GOT3 (cell line): ENCODE data around the gene NRXN3.

Experiments
- DNase-seq: peaks from one replicate; lab custom pipeline; 2025; ENCODE audit warnings: mixed read lengths; lab: John Stamatoyannopoulos, UW

The NRXN3 gene

DNA sequence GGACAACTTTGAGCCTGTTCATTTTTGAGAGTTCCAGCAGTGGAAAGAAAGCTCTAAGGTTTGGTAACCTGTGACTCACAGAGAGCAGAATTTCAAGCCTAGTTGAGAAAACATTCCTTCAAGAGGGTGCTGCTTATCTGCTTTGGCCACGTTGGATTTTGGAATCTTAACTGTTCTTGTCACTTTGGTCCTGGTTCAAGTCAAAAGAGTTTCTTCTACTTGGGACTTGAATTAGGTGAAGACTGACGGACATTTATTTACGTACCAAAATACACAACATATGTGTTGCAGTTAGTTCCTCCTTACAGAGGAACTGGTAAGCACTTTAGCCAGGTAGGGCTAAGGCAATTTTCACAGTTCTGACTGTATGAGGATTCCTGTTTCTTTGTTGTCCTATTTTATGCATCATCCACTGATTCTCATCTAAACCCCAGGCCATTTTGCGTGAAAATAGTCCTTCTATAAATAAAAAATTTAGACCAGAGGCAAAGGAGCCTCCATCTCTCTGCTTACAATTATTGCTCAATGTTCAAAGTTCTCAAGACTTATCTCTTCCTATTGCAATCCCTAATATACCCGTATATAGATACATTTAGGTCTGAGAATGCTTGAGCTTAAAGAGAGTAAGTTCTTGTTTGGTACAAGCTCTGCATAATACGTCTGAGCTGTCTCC, 1460.3 kb downstream of the NRXN3 start:
- DNase-seq = no peak

DNA sequence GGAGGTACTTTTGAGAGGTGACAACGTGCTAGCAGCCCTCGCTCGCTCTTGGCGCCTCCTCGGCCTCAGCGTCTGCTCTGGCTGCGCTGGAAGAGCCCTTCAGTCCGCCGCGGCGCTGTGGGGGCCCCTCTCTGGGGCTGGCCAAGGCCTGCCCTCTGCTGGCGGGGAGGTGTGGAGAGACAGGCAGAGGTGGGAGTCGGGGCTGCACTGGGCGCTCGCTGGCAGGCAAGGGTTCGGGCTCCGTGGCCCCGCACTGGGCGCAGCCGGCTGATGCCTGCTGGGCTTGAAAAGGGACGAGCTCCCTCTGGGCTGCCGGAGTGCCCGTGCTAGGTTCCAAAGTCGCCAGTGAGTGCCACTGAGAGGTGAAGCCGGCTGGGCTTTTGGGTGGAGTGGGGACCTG, 1461.1 kb downstream of the NRXN3 start:
- DNase-seq = no peak

DNA sequence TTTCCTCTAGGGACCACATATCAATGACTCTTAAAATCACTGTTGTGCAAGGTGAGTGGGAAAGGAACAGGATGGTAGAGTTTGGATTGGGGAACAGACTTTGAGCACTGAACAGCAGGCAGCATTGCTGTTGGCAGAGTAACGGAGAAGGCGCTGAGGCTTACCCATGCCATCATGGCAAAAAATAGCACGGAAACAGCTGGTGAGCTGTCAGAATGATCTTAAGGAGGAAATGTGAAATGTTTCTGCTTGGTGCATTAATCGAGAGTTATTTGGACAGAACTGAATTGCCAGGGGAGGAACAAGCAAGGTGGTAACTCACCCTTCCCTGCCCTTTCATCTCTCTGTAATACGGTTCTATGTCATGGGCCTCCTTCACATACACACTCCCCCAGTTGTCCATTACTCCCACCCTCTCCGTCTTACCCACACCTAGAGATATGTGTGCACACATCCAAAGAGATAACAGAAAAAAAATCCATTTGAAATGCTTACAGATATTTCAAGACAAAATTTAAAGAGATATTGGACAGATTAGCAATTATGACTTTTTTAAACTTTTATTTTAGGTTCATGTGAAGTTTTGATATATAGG, 1468.6 kb downstream of the NRXN3 start:
- DNase-seq = no peak

DNA sequence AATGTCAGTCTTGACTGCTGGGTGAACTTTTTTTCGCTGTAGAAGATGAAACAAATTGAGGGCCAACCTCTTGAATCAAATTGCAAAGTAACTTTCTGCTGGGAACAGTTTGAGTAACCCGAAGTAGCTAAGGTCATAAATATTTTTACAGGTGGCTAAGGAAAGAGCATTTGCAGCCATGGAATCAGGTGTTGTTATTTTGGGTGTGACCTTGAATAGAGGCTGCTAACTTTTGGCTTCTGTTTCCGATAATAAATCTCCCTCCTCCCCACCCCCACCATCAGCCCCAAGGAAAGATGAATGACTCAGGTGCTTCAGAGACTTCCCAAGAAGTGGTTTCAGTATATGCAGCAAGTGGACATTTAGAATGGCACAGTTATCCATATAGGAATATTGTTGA, 1469.4 kb downstream of the NRXN3 start:
- DNase-seq = no peak

DNA sequence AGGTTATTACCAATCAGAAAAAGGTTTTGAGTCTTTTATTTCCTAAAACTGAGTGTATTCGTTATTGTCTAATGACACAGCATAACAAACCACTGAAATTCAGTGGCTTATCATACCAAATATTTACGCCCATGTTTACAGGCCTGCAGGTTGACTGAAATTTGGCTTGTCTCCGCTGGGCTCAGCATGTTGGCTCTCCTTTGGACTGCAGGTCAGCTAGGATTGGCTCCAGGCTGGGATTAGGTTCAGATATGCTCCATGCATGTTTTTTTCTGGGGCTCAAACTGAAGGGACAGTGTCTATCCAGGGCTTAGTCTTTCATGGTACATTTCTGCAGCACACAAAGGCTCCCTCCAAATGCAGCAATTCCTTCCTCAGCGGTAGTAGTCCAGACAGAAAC, 1471.2 kb downstream of the NRXN3 start:
- no peak for DNase-seq

DNA sequence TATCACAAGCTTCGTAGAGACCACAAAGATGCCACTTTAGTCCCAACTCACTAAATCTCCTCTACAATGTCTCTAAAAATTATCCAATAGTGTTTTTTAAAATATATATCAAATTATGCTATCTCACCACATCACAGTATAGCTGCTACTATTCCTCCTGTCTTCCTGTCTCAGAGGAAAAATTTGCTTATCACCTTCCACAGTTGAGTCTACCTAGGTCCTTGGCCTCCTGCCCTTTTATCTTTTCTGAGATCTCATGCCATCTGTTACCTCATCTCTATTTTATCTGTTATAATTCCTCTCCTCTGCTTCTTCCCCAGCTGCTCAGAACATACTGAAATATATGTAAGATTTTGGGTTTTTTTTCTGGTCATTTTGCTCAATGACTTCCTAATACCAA, 1473.0 kb downstream of the NRXN3 start:
- no peak for DNase-seq

DNA sequence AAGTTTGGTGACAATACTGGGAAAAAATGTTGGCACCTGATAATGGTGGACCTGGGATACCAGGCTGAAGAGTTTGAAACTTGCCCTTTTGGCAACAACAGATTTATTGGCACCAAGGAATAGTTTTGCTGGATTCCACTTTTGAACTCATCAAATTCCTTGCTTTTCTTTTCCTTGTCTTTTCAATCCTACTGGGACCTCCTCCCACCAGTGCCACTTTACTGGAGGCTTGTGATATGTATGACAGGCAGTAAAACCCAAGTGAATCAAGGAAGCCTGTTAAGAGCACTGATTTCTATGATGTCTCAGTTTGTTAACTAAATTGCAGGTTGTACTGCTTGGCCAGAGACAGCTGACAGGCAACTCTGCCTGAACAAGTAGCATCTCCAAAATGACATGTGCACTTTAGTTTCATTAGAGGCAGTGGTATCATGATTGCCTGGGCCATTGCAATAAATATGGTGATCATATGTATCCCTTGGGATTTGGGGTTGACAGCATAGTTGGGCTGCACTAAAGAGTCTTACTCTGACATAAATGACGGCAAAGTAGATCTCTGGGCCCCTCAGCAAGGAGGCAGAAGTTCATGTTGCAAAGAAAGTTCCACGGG, 1475.7 kb downstream of the NRXN3 start:
- DNase-seq = no peak

DNA sequence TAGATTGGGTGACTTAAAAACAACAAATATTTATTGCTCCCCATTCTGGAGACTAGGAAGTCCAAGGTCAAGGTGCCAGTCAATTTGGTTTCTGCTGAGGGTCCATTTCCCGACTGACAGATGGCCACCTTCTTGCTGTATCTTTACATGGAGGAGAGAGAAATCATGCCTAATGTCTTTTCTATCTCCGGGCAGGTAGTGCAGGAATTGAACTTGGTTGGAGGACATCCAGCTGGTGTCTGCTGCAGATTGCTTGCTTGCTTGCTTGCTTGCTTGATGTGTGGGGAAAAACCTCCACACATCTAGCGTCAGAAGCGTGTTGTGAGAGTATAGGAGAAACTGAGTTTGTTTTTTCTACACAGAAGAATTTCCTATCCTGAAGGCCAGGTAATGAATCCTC, 1479.7 kb downstream of the NRXN3 start:
- DNase-seq = no peak

GRCh38 chr14:79652513-79653307, 1482.5 kb downstream of the NRXN3 start:
- DNase-seq = no peak

DNA sequence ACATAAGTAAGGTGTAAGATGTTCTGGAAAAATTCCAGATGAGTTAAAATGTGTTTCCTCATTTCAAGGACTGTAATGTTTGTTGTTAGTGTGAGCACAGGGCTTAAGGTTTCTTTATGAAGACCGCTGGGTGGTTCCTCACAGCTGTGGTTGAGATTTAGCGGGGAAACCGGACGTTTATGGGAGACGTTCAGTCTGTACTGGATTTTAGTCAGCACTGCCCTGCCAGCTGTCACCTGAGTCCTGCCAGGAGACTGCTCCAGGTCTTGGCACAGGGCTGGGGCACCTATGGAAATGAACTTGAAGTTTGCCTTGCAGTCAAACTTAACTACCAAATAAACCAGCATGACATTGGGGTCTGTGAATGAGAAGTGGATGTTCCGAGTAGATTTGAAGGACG, 1485.9 kb downstream of the NRXN3 start:
- DNase-seq = no peak

DNA sequence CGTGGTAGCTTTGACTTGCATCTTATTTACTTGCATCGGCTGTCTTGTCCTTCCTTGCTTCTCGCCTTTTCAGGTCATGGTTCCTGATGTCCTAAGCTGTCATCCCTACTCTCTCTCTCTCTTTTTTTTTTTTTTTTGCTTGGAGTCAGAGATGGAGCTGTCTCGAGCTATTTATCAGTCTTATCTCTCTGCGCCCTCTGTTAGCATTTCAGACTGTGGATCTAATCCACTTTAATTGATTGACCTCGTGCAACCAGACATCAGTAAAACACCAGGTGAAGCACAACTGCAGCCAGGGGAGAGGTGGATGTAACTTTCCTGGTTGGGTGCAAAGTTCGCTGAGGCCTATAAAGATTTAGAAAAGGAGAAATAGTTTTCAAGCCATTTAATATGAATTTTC, 1486.3 kb downstream of the NRXN3 start:
- no peak for DNase-seq

GRCh38 chr14:79658221-79658620, 1488.0 kb downstream of the NRXN3 start:
- DNase-seq = no peak

- DNase-seq = no peak
These were observed 1488.6 kb downstream of the NRXN3 start for GRCh38 chr14:79658769-79659168.

DNA sequence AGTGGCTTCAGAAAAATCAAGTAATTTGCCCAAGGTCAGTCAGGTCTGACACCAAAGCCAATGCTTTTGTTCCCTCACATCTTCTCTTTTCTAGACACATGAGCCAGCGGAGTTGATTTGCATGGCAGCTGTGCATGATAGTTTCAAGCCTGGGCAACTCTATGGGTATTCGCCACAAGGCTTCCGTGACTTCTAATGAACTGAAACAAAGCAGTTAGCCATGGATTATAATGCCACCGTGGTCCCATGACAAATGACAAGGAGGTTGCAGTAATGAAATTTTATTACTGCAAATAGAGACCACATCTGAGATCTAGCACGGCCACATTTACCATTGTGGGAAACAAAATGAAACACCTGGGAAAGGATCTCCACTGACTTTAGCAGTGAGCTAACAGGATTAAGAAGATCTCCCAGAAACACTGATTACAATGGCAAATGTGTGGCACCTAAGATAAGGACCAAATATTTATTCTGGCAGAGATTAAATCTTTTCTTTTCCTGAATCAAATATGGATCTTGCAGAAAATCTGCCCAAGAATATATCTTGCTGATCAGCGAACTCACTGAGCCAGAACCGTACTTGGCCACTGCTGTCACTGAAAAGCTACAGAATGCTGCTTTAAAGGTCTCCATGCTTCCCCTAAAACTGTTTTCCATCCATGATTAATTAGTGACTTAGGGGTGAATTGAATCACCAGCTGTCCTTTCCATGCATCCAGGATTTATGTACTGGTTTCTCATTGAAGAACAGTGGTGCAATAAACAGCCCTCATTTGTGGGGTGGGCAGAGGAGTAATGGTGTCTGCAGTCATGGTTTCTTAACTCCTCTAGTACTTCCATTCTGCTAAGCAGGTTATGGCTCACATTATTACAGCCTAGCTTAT, 1490.1 kb downstream of the NRXN3 start:
- no peak for DNase-seq

- no peak for DNase-seq
These were observed 1491.6 kb downstream of the NRXN3 start for GRCh38 chr14:79661752-79662151.

- no peak for DNase-seq
These were observed 1493.3 kb downstream of the NRXN3 start for GRCh38 chr14:79663453-79663852.

DNA sequence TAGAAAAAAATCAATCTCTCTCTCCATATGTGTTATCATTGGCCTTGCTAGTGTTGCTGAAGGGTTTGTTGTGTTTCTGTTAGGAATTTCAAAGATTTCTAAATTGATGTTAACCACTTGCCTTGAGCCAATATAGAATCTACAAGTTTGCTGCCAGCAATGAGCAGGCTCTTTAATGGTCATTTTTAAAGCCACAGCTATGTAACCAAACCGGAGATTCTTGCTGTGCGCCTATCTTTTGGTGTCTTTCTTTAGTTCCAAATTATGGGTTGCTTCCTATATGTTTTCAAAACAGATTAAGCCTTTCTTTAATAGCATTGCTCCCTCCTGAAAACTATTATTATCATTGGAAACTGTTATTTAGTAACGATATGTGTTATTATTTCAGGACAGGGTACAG, 1495.4 kb downstream of the NRXN3 start:
- no peak for DNase-seq

GRCh38 chr14:79668951-79669350, 1498.8 kb downstream of the NRXN3 start:
- DNase-seq = no peak

DNA sequence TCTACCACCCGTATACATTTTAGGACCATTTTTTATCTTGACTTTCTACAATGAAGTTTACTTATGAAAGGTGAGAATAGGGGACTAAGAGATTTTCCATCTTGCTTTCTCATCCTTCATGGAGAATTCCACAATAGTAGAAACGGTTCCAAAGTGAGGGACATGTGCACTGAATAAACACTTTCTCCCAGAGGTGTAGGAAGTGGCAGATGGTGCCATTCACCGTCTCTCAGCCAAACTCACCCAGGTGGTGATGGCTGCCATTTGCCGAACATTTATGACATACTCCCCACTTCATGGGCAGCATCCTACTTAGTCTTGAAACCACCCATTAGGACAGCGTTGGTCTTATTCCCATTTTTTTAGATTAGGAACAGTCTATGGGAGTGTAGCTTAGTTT, 1500.6 kb downstream of the NRXN3 start:
- no peak for DNase-seq

DNA sequence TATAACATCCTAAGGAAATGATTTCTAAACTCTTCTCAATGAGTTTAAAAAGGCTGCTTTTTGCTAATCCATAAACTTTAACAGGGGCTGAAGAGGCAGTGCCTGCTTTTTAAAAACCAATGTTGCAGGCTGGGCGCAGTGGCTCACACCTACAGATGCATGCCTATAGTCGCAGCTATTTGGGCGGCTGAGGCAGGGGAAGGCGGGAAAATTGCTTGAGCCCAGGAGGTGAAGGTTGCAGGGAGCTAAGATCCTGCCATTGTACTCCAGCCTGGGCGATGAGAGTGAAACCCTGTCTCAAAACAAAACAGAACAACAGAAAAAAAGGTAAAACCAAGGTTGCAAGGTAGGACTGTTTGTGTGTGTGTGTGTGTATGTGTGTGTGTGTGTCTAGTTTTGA, 1509.9 kb downstream of the NRXN3 start:
- no peak for DNase-seq

GRCh38 chr14:79686196-79686595, 1516.0 kb downstream of the NRXN3 start:
- DNase-seq = no peak

DNA sequence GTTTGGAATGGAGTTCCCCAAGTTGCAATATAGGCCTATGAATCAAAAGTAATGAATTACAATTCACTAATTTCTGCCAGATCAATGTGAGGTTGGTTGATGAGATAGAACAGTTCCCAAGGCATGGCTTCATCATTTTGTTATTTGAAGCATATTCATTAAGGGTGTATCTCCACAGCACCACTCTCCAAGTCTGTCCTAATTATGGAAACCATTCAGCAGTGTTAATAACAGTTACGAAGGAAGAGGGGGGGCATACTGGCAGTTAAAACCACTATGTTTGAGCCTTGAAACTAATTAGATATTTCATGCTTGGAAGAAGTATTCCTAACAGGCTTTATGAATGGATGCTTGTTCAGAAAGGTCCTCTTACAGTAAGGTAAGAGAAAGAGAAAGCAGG, 1520.8 kb downstream of the NRXN3 start:
- no peak for DNase-seq
